Muscle of arm (tissue), 12 donors: Measurements from ENCODE around the gene TXLNB. TPM values are rescaled to one million over a fixed set of nuclear protein-coding genes. Genes with fewer than 3 reads are reported as not detected.
A peak's percentile ranks its signal among the peaks of the same experiment; 100 is the strongest.
"Not testable (repeated sequence)": the region's sequence is repeated elsewhere in the genome, so short reads cannot be mapped to it uniquely, and the experiment has no call there.

ENCODE experiments used
- DNase-seq: peaks from one replicate; pipeline ENCODE4 v3.0.0-alpha.2; 2013
- polyA plus RNA-seq, 12 donors: library from polyadenylated mRNA; unstranded; fragments of 120-200 nt; gene quantifications; one replicate each; pipeline ENCODE4 v1.2.1, GENCODE V29; 2013; ENCODE audit not compliant: insufficient read length in 12 of 12

TXLNB gene
- polyA plus RNA-seq, 12 donors: 50.1 to 158 (median 129) TPM

- no peak for DNase-seq
Measured at GRCh38 chr6:139313784-139314545, 22.2 kb upstream of the TXLNB start.

- DNase-seq: no peak
Measured at GRCh38 chr6:139313229-139313628, 21.4 kb upstream of the TXLNB start.

- DNase-seq: no peak
Measured at GRCh38 chr6:139311831-139312230, 20.0 kb upstream of the TXLNB start.

GRCh38 chr6:139308936-139309603 lies 17.3 kb upstream of the TXLNB start:
- no peak for DNase-seq

GRCh38 chr6:139308286-139308916 lies 16.6 kb upstream of the TXLNB start:
- no peak for DNase-seq

GRCh38 chr6:139306291-139306981 lies 14.6 kb upstream of the TXLNB start:
- DNase-seq: no peak

- DNase-seq: no peak
Measured at GRCh38 chr6:139303185-139303584, 11.4 kb upstream of the TXLNB start.

- DNase-seq: no peak
Measured at GRCh38 chr6:139297921-139298320, 6.1 kb upstream of the TXLNB start.

- no peak for DNase-seq
Measured at GRCh38 chr6:139296927-139297326, 5.1 kb upstream of the TXLNB start.

GRCh38 chr6:139295901-139296300 lies 4.1 kb upstream of the TXLNB start:
- DNase-seq: no peak

GRCh38 chr6:139294090-139294489 lies 2.3 kb upstream of the TXLNB start:
- no peak for DNase-seq

- DNase-seq: not testable (repeated sequence)
Measured at GRCh38 chr6:139293230-139293629, 1.4 kb upstream of the TXLNB start.

GRCh38 chr6:139290787-139291311 lies 949 bp downstream of the TXLNB start:
- peak; percentile 77 for DNase-seq

GRCh38 chr6:139289233-139289632 lies 2.6 kb downstream of the TXLNB start:
- DNase-seq: no peak

GRCh38 chr6:139288496-139289040 lies 3.2 kb downstream of the TXLNB start:
- DNase-seq: no peak

GRCh38 chr6:139287868-139288267 lies 3.9 kb downstream of the TXLNB start:
- DNase-seq: no peak

GRCh38 chr6:139286438-139286837 lies 5.4 kb downstream of the TXLNB start:
- not testable (repeated sequence) for DNase-seq

GRCh38 chr6:139285590-139285989 lies 6.2 kb downstream of the TXLNB start:
- no peak for DNase-seq

- no peak for DNase-seq
Measured at GRCh38 chr6:139284789-139285188, 7.0 kb downstream of the TXLNB start.

GRCh38 chr6:139282684-139283083 lies 9.1 kb downstream of the TXLNB start:
- no peak for DNase-seq

GRCh38 chr6:139278190-139278589 lies 13.6 kb downstream of the TXLNB start:
- no peak for DNase-seq

GRCh38 chr6:139277587-139277986 lies 14.2 kb downstream of the TXLNB start:
- no peak for DNase-seq
